HepG2 (cell line): ENCODE results near the gene ADSS1. TPM values are rescaled to one million over a fixed set of nuclear protein-coding genes. Genes with fewer than 3 reads are reported as not detected.

Experiments used
- CREB1 ChIP-seq, 2 experiments: fragments of 450-650 bp in 1 of 2; IDR thresholded peaks; 2 replicates each; pipeline ENCODE4 v1.6.1; 2016 to 2017; ENCODE audit warnings: control low read depth in 1 of 2, mild to moderate bottlenecking in 1 of 2, missing compliant biosample characterization in 1 of 2, missing genetic modification characterization in 1 of 2
- FOXJ3 ChIP-seq: sonication (generic); formaldehyde crosslinking; IDR thresholded peaks from 2 replicates; pipeline ENCODE4 v1.4.0; 2020; ENCODE audit warnings: missing genetic modification reagents, mild to moderate bottlenecking, borderline replicate concordance
- GABPB1 ChIP-seq: IDR thresholded peaks from 2 replicates; pipeline ENCODE4 v1.6.1; 2016; ENCODE audit warnings: mild to moderate bottlenecking, missing genetic modification reagents, moderate library complexity, missing compliant biosample characterization
- HHEX ChIP-seq: IDR thresholded peaks from 2 replicates; pipeline ENCODE4 v1.6.1; 2016; ENCODE audit warnings: control low read depth
- IKZF4 ChIP-seq: sonication (generic); formaldehyde crosslinking; IDR thresholded peaks from 2 replicates; pipeline ENCODE4 v1.5.1; 2020; ENCODE audit warnings: borderline replicate concordance, mild to moderate bottlenecking, low read depth, missing genetic modification reagents; ENCODE audit errors: not compliant biosample characterization
- IKZF5 ChIP-seq: IDR thresholded peaks from 2 replicates; pipeline ENCODE4 v1.6.1; 2018; ENCODE audit warnings: missing genetic modification reagents, mild to moderate bottlenecking, missing compliant biosample characterization
- KDM5B ChIP-seq: sonication (generic); formaldehyde crosslinking; IDR thresholded peaks from 2 replicates; pipeline ENCODE4 v1.4.0; 2020; ENCODE audit warnings: missing genetic modification reagents, mild to moderate bottlenecking, borderline replicate concordance
- NR2C2 ChIP-seq: sonication (generic); formaldehyde crosslinking; IDR thresholded peaks from 2 replicates; pipeline ENCODE4 v1.4.0; 2020; ENCODE audit warnings: missing genetic modification reagents, mild to moderate bottlenecking, moderate library complexity, borderline replicate concordance
- NR2F1 ChIP-seq, 2 experiments: fragments of 450-650 bp in 1 of 2; formaldehyde crosslinking in 1 of 2; IDR thresholded peaks; 2 replicates each; pipeline versions ENCODE4 v1.5.0 to v1.6.1; 2016 to 2020; ENCODE audit warnings: mild to moderate bottlenecking in 1 of 2, missing compliant biosample characterization in 1 of 2, missing genetic modification reagents in 1 of 2, moderate library complexity in 1 of 2
- NRL ChIP-seq: sonication (generic); formaldehyde crosslinking; IDR thresholded peaks from 2 replicates; pipeline ENCODE4 v1.5.0; 2020; ENCODE audit warnings: missing genetic modification reagents, mild to moderate bottlenecking, moderate library complexity, borderline replicate concordance
- SIX4 ChIP-seq: sonication (generic); formaldehyde crosslinking; IDR thresholded peaks from 2 replicates; pipeline ENCODE4 v1.4.0; 2020; ENCODE audit warnings: missing genetic modification reagents
- ZBTB1 ChIP-seq: sonication (generic); formaldehyde crosslinking; IDR thresholded peaks from 2 replicates; pipeline ENCODE4 v1.4.0; 2020; ENCODE audit warnings: missing genetic modification reagents, borderline replicate concordance
- ZNF225 ChIP-seq: sonication (generic); formaldehyde crosslinking; IDR thresholded peaks from 2 replicates; pipeline ENCODE4 v1.4.0; 2020; ENCODE audit warnings: mild to moderate bottlenecking, missing genetic modification reagents
- ZNF253 ChIP-seq: sonication (generic); formaldehyde crosslinking; IDR thresholded peaks from 2 replicates; pipeline ENCODE4 v1.8.0; 2022; ENCODE audit warnings: mild to moderate bottlenecking, missing genetic modification reagents, borderline replicate concordance
- ZSCAN12 ChIP-seq: sonication (generic); formaldehyde crosslinking; IDR thresholded peaks from 2 replicates; pipeline ENCODE4 v1.9.0; 2021; ENCODE audit warnings: mild to moderate bottlenecking, missing genetic modification reagents
- polyA plus RNA-seq, 8 experiments: library from polyadenylated mRNA; depleted of rRNA in 3 of 8; stranded (reverse) in 7 of 8; unstranded in 1 of 8; fragments of >200 nt; fragmentation: Illumina TruSeq in 4 of 8; extraction: Trizol in 4 of 8; gene quantifications; 2 replicates each; pipeline versions ENCODE4 v1.2.1 to v1.2.3, GENCODE V29; 2011 to 2016; ENCODE audit warnings: low read depth in 4 of 8, missing spikeins in 1 of 8, mixed read lengths in 1 of 8; ENCODE audit not compliant: insufficient read depth in 1 of 8
- total RNA-seq, 5 experiments: library from RNA; depleted of rRNA; stranded (reverse); fragments of >200 nt; fragmentation: Illumina TruSeq; extraction: Trizol; gene quantifications; 2 replicates each; pipeline ENCODE4 v1.2.3, GENCODE V29; 2016; ENCODE audit warnings: low read depth in 1 of 5
- TF ChIP-seq, protein P1 (sequence below), 2 experiments: sonication (generic) in 1 of 2; formaldehyde crosslinking in 1 of 2; IDR thresholded peaks; 2 replicates each; pipeline versions ENCODE4 v1.4.0 to v1.6.1; 2018 to 2020; ENCODE audit warnings: missing genetic modification reagents in 2 of 2, borderline replicate concordance in 1 of 2, low read depth in 1 of 2, mild to moderate bottlenecking in 1 of 2, missing biosample characterization in 1 of 2
- TF ChIP-seq, protein P2 (sequence below): sonication (generic); formaldehyde crosslinking; IDR thresholded peaks from 2 replicates; pipeline ENCODE4 v1.4.0; 2020; ENCODE audit warnings: missing genetic modification reagents

Gene ADSS1
- total and polyA plus RNA-seq, 2 of the 13 experiments (the other 11 are each of a cell fraction or from before 2014, with no cell fraction given): 1.0 to 36.7 TPM

GRCh38 chr14:104794631-104794992 lies 70.6 kb downstream of the ADSS1 start (continued):
- TF ChIP-seq FOXJ3 (CRISPR knock-in tag) (no peak), ZNF225 (0 out of 2 replicates have a peak, but pooled peaks have one; percentile 54), NR2C2 (CRISPR knock-in tag) (peak; percentile 74), ZNF253 (CRISPR knock-in tag) (no peak), GABPB1 (CRISPR knock-in tag) (peak; percentile 82), KDM5B (0 out of 2 replicates have a peak, but pooled peaks have one; percentile 16), IKZF4 (CRISPR knock-in tag) (peak; percentile 7), SIX4 (CRISPR knock-in tag) (no peak), CREB1 (IDR thresholded peaks at IDR 0.05) (no peak), CREB1 (CRISPR knock-in tag; IDR thresholded peaks at IDR 0.05) (no peak), HHEX (CRISPR knock-in tag) (no peak), ZSCAN12 (CRISPR knock-in tag) (no peak), NR2F1 (CRISPR knock-in tag; IDR thresholded peaks at IDR 0.05) (no peak), IKZF5 (CRISPR knock-in tag) (0 out of 2 replicates have a peak, but pooled peaks have one; percentile 20), ZBTB1 (CRISPR knock-in tag) (no peak), NRL (peak; percentile 25; the same call in 1 of the 2 replicates)
- TF ChIP-seq, protein P1, sequence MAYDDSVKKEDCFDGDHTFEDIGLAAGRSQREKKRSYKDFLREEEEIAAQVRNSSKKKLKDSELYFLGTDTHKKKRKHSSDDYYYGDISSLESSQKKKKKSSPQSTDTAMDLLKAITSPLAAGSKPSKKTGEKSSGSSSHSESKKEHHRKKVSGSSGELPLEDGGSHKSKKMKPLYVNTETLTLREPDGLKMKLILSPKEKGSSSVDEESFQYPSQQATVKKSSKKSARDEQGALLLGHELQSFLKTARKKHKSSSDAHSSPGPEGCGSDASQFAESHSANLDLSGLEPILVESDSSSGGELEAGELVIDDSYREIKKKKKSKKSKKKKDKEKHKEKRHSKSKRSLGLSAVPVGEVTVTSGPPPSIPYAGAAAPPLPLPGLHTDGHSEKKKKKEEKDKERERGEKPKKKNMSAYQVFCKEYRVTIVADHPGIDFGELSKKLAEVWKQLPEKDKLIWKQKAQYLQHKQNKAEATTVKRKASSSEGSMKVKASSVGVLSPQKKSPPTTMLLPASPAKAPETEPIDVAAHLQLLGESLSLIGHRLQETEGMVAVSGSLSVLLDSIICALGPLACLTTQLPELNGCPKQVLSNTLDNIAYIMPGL (CRISPR knock-in tag; IDR thresholded peaks at IDR 0.05; ENCODE audit: borderline replicate concordance in 1 of 2, low read depth in 1 of 2): peak in 1 of 2 experiments; percentile 62; a peak in 2 of 4 replicates
- TF ChIP-seq, protein P2, sequence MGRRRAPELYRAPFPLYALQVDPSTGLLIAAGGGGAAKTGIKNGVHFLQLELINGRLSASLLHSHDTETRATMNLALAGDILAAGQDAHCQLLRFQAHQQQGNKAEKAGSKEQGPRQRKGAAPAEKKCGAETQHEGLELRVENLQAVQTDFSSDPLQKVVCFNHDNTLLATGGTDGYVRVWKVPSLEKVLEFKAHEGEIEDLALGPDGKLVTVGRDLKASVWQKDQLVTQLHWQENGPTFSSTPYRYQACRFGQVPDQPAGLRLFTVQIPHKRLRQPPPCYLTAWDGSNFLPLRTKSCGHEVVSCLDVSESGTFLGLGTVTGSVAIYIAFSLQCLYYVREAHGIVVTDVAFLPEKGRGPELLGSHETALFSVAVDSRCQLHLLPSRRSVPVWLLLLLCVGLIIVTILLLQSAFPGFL (CRISPR knock-in tag): peak; percentile 83; the same call in 1 of the 2 replicates
- TF ChIP-seq, all 625 proteins: peak for 35
